SU-DHL-6 (cell line): Measurements from ENCODE around the gene CLIC2.

Source experiments
- H2AFZ ChIP-seq: fragments of 200-600 bp; sonication (generic); 2 replicates; pipeline ENCODE4 v1.6.1; 2014; ENCODE audit warnings: low read depth, mild to moderate bottlenecking, moderate library complexity, mixed read lengths, antibody characterized with exemption, low read length; ENCODE audit not compliant: severe bottlenecking
- H3F3A ChIP-seq: fragments of 200-600 bp; shearing (Covaris generic); 2 replicates; pipeline ENCODE4 v1.6.0; 2016; ENCODE audit warnings: antibody characterized with exemption, mild to moderate bottlenecking; ENCODE audit not compliant: insufficient read depth
- H3K27ac ChIP-seq: fragments of 200-600 bp; sonication (generic); 2 replicates; pipeline ENCODE4 v1.5.1; 2016; ENCODE audit warnings: low read depth, mild to moderate bottlenecking, low read length, moderate library complexity, mixed read lengths
- H3K27me3 ChIP-seq: fragments of 200-600 bp; sonication (generic), shearing (Covaris generic); 2 replicates; pipeline ENCODE4 v1.6.0; 2014; ENCODE audit warnings: mild to moderate bottlenecking, low read length
- H3K36me3 ChIP-seq: fragments of 200-600 bp; sonication (generic); 2 replicates; pipeline ENCODE4 v1.6.1; 2014; ENCODE audit warnings: mild to moderate bottlenecking, low read length, mixed read lengths
- H3K4me2 ChIP-seq: fragments of 300-600, 200-600 bp; shearing (Covaris generic), sonication (generic); 2 replicates; pipeline ENCODE4 v1.6.0; 2014; ENCODE audit warnings: low read length, low read depth, mild to moderate bottlenecking; ENCODE audit not compliant: poor library complexity, severe bottlenecking
- H3K4me3 ChIP-seq: fragments of 200-600 bp; sonication (generic); 2 replicates; pipeline ENCODE4 v1.5.1; 2014; ENCODE audit warnings: antibody characterized with exemption, low read length, mild to moderate bottlenecking, mixed read lengths; ENCODE audit not compliant: insufficient read depth, poor library complexity, severe bottlenecking
- H3K79me2 ChIP-seq: fragments of 200-600 bp; sonication (generic); 2 replicates; pipeline ENCODE4 v1.6.1; 2014; ENCODE audit warnings: mild to moderate bottlenecking, low read length, moderate library complexity; ENCODE audit not compliant: insufficient read depth
- H3K9ac ChIP-seq: fragments of 200-600 bp; sonication (generic); 2 replicates; pipeline ENCODE4 v1.7.0; 2014; ENCODE audit warnings: mild to moderate bottlenecking, low read length
- H3K9me2 ChIP-seq: fragments of 200-600 bp; sonication (generic); replicated peaks from 2 replicates; pipeline ENCODE4 v1.6.1; 2014; ENCODE audit warnings: low read length; ENCODE audit not compliant: insufficient read depth
- H3K9me3 ChIP-seq: fragments of 200-600 bp; sonication (generic); 2 replicates; pipeline ENCODE4 v1.6.1; 2014; ENCODE audit warnings: low read length, mixed read lengths; ENCODE audit not compliant: insufficient read depth
- H4K20me1 ChIP-seq: fragments of 200-600 bp; sonication (generic); 2 replicates; pipeline ENCODE4 v1.6.1; 2014; ENCODE audit warnings: low read depth, mild to moderate bottlenecking, antibody characterized with exemption, low read length, moderate library complexity, mixed read lengths
- CTCF ChIP-seq: fragments of 200-600 bp; sonication (generic); IDR thresholded peaks from one replicate; pipeline ENCODE4 v1.5.1; 2017; ENCODE audit warnings: antibody characterized with exemption, mild to moderate bottlenecking, low read length, moderate library complexity; ENCODE audit not compliant: insufficient read depth, poor library complexity, severe bottlenecking
- EZH2phosphoT487 ChIP-seq: fragments of 200-600 bp; sonication (generic), shearing (Covaris generic); conservative IDR thresholded peaks from 2 replicates; pipeline ENCODE4 v1.6.1; 2018; ENCODE audit warnings: mild to moderate bottlenecking, antibody characterized with exemption, low read length, moderate library complexity, mixed read lengths

CLIC2 gene

GRCh38 chrX:155259752-155260151, 74.7 kb downstream of the CLIC2 start:
- Histone ChIP-seq H2AFZ (no peak overlapping the region), H3K36me3 (no peaks in the 10 kb centered on the region), H3K27me3 (no peaks in the 10 kb centered on the region), H3K9me3 (no peaks in the 10 kb centered on the region), H3K9me2 (no peaks in the 10 kb centered on the region), H3K4me3 (no peak overlapping the region), H3K27ac (no peak overlapping the region), H3K4me2 (no peak overlapping the region), H3K79me2 (peaks cover 19% of the 10 kb centered on the region; the same call in 1 of the 2 replicates), H3K9ac (no peak overlapping the region), H3F3A (no peaks in the 10 kb centered on the region; the same call in 1 of the 2 replicates), H4K20me1 (no peaks in the 10 kb centered on the region)
- no peak for TF ChIP-seq CTCF
- no peak for TF ChIP-seq EZH2phosphoT487

GRCh38 chrX:155251391-155251790, 83.0 kb downstream of the CLIC2 start:
- TF ChIP-seq EZH2phosphoT487: no peak
- no peak for TF ChIP-seq CTCF
- Histone ChIP-seq H3K4me2 (no peak overlapping the region), H3K9ac (no peak overlapping the region), H3K27ac (no peak overlapping the region), H3K36me3 (no peaks in the 10 kb centered on the region), H2AFZ (no peak overlapping the region), H4K20me1 (no peaks in the 10 kb centered on the region), H3K79me2 (no peaks in the 10 kb centered on the region), H3K9me2 (no peaks in the 10 kb centered on the region), H3F3A (no peaks in the 10 kb centered on the region), H3K27me3 (no peaks in the 10 kb centered on the region), H3K9me3 (no peaks in the 10 kb centered on the region), H3K4me3 (no peak overlapping the region)

- Histone ChIP-seq H3K4me2 (no peak overlapping the region), H2AFZ (no peak overlapping the region), H3K9me2 (no peaks in the 10 kb centered on the region), H3K27me3 (no peaks in the 10 kb centered on the region), H4K20me1 (no peaks in the 10 kb centered on the region), H3K9me3 (no peaks in the 10 kb centered on the region), H3K4me3 (no peak overlapping the region), H3K36me3 (no peaks in the 10 kb centered on the region), H3K27ac (no peak overlapping the region), H3F3A (no peaks in the 10 kb centered on the region), H3K9ac (no peak overlapping the region), H3K79me2 (no peaks in the 10 kb centered on the region)
- TF ChIP-seq EZH2phosphoT487: no peak
- no peak for TF ChIP-seq CTCF
Observed at GRCh38 chrX:155247497-155247896, 86.9 kb downstream of the CLIC2 start.
